ENCODE data around the gene CDH23. TPM values are rescaled to one million over a fixed set of nuclear protein-coding genes. Genes with fewer than 3 reads are reported as not detected.

CDH23 gene
- polyA plus RNA-seq, 1 donor from 2014 or later = 6.6 TPM

DNA sequence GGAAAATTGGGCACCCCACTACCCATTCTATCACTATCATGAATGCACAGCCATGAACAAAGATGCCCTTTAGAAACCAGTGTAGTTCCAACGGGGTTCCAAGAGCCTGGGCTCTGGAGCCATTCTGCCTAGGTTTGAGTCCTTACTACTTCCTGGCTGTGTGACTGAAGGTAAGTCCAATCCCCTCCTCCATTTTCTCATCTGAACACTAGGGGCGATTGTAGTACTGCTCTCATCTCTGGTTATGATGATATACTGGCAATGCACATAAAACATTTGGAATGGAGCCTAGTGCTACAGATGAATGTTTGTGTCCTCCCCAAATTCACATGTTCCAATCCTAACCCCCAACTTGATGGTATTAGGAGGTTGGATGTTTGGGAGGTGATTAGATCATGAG lies 28.1 kb upstream of the CDH23 start:
- H3K27ac ChIP-seq (ENCODE audit: low read length) = no peak overlapping the region
- H4K20me1 ChIP-seq (ENCODE audit: insufficient read depth) = no peaks in the 10 kb centered on the region
- no peaks in the 10 kb centered on the region for H3K27me3 ChIP-seq (ENCODE audit: insufficient read depth, low read depth, low read length)
- no peaks in the 10 kb centered on the region for H3F3A ChIP-seq (ENCODE audit: insufficient read depth, low read length, poor library complexity, severe bottlenecking)
- no peak overlapping the region for H3K4me3 ChIP-seq (ENCODE audit: low read length)
- TF ChIP-seq MXI1 (conservative IDR thresholded peaks at IDR 0.05; ENCODE audit: poor library complexity, severe bottlenecking) (no peak), SMC3 (conservative IDR thresholded peaks at IDR 0.05; ENCODE audit: poor library complexity) (no peak), EZH2 (IDR thresholded peaks at IDR 0.05; ENCODE audit: borderline replicate concordance, insufficient read depth, low read length, poor library complexity, severe bottlenecking) (no peak), EP300 (conservative IDR thresholded peaks at IDR 0.05; ENCODE audit: poor library complexity, severe bottlenecking) (no peak), POLR2AphosphoS5 (IDR thresholded peaks at IDR 0.05) (no peak), RAD21 (conservative IDR thresholded peaks at IDR 0.05) (no peak), TAF1 (IDR thresholded peaks at IDR 0.05; ENCODE audit: low read depth) (no peak)
- TF ChIP-seq, protein P1, sequence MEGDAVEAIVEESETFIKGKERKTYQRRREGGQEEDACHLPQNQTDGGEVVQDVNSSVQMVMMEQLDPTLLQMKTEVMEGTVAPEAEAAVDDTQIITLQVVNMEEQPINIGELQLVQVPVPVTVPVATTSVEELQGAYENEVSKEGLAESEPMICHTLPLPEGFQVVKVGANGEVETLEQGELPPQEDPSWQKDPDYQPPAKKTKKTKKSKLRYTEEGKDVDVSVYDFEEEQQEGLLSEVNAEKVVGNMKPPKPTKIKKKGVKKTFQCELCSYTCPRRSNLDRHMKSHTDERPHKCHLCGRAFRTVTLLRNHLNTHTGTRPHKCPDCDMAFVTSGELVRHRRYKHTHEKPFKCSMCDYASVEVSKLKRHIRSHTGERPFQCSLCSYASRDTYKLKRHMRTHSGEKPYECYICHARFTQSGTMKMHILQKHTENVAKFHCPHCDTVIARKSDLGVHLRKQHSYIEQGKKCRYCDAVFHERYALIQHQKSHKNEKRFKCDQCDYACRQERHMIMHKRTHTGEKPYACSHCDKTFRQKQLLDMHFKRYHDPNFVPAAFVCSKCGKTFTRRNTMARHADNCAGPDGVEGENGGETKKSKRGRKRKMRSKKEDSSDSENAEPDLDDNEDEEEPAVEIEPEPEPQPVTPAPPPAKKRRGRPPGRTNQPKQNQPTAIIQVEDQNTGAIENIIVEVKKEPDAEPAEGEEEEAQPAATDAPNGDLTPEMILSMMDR (IDR thresholded peaks at IDR 0.05; ENCODE audit: poor library complexity, severe bottlenecking) = no peak
- TF ChIP-seq, protein P2, sequence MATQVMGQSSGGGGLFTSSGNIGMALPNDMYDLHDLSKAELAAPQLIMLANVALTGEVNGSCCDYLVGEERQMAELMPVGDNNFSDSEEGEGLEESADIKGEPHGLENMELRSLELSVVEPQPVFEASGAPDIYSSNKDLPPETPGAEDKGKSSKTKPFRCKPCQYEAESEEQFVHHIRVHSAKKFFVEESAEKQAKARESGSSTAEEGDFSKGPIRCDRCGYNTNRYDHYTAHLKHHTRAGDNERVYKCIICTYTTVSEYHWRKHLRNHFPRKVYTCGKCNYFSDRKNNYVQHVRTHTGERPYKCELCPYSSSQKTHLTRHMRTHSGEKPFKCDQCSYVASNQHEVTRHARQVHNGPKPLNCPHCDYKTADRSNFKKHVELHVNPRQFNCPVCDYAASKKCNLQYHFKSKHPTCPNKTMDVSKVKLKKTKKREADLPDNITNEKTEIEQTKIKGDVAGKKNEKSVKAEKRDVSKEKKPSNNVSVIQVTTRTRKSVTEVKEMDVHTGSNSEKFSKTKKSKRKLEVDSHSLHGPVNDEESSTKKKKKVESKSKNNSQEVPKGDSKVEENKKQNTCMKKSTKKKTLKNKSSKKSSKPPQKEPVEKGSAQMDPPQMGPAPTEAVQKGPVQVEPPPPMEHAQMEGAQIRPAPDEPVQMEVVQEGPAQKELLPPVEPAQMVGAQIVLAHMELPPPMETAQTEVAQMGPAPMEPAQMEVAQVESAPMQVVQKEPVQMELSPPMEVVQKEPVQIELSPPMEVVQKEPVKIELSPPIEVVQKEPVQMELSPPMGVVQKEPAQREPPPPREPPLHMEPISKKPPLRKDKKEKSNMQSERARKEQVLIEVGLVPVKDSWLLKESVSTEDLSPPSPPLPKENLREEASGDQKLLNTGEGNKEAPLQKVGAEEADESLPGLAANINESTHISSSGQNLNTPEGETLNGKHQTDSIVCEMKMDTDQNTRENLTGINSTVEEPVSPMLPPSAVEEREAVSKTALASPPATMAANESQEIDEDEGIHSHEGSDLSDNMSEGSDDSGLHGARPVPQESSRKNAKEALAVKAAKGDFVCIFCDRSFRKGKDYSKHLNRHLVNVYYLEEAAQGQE (IDR thresholded peaks at IDR 0.05; ENCODE audit: borderline replicate concordance) = no peak
- H3K79me2 ChIP-seq (replicated peaks; ENCODE audit: insufficient read depth, low read length) = no peaks in the 10 kb centered on the region
- H3K36me3 ChIP-seq (ENCODE audit: insufficient read depth, low read length) = no peaks in the 10 kb centered on the region
- no peak overlapping the region for H3K9ac ChIP-seq (ENCODE audit: low read length)
- no peak overlapping the region for H2AFZ ChIP-seq (ENCODE audit: low read depth, low read length)
- no peaks in the 10 kb centered on the region for H3K9me2 ChIP-seq (ENCODE audit: insufficient read depth, low read length)
- no peak overlapping the region for H3K4me2 ChIP-seq (ENCODE audit: low read length)
- H3K9me3 ChIP-seq (ENCODE audit: low read length) = no peaks in the 10 kb centered on the region

DNA sequence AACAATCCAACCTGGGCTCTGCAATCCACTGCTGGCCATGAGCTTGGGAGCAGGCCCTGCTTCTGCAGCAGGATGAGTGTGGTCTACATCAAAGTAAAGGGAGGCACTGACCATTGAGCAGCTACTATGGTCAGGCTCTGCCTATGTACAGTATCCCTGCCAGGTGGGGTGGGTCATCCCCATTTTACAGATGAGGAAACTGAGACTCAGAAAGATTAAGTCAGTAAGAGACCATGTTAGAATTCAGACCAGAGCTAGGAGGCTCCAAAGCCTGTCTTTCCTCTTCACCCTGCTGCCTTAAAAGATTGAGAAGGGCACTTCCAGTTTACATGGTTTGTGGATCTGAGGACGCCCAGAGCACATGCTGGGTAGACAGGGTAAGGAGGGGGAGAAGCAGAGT lies 27.1 kb upstream of the CDH23 start:
- TF ChIP-seq EP300 (conservative IDR thresholded peaks at IDR 0.05; ENCODE audit: poor library complexity, severe bottlenecking) (no peak), RAD21 (conservative IDR thresholded peaks at IDR 0.05) (no peak), TAF1 (IDR thresholded peaks at IDR 0.05; ENCODE audit: low read depth) (no peak), POLR2AphosphoS5 (IDR thresholded peaks at IDR 0.05) (no peak), EZH2 (IDR thresholded peaks at IDR 0.05; ENCODE audit: borderline replicate concordance, insufficient read depth, low read length, poor library complexity, severe bottlenecking) (no peak), SMC3 (conservative IDR thresholded peaks at IDR 0.05; ENCODE audit: poor library complexity) (no peak), MXI1 (conservative IDR thresholded peaks at IDR 0.05; ENCODE audit: poor library complexity, severe bottlenecking) (no peak)
- TF ChIP-seq, protein P1 (IDR thresholded peaks at IDR 0.05; ENCODE audit: poor library complexity, severe bottlenecking) = no peak
- TF ChIP-seq, protein P2 (IDR thresholded peaks at IDR 0.05; ENCODE audit: borderline replicate concordance) = no peak
- no peak overlapping the region for H2AFZ ChIP-seq (ENCODE audit: low read depth, low read length)
- no peak overlapping the region for H3K27ac ChIP-seq (ENCODE audit: low read length)
- H3K4me2 ChIP-seq (ENCODE audit: low read length) = no peak overlapping the region
- no peaks in the 10 kb centered on the region for H3F3A ChIP-seq (ENCODE audit: insufficient read depth, low read length, poor library complexity, severe bottlenecking)
- no peak overlapping the region for H3K9ac ChIP-seq (ENCODE audit: low read length)
- H3K79me2 ChIP-seq (replicated peaks; ENCODE audit: insufficient read depth, low read length) = no peaks in the 10 kb centered on the region
- no peaks in the 10 kb centered on the region for H3K36me3 ChIP-seq (ENCODE audit: insufficient read depth, low read length)
- H3K9me3 ChIP-seq (ENCODE audit: low read length) = no peaks in the 10 kb centered on the region
- no peaks in the 10 kb centered on the region for H3K27me3 ChIP-seq (ENCODE audit: insufficient read depth, low read depth, low read length)
- H4K20me1 ChIP-seq (ENCODE audit: insufficient read depth) = no peaks in the 10 kb centered on the region
- no peaks in the 10 kb centered on the region for H3K9me2 ChIP-seq (ENCODE audit: insufficient read depth, low read length)
- no peak overlapping the region for H3K4me3 ChIP-seq (ENCODE audit: low read length)

Data from neural cell (in vitro differentiated cells).